ENCODE results near the gene SQSTM1. TPM values are rescaled to one million over a fixed set of nuclear protein-coding genes. Genes with fewer than 3 reads are reported as not detected.

The SQSTM1 gene
- total RNA-seq, 4 donors from 2014 or later = 408 to 463 (median 452) TPM

- TF ChIP-seq POLR2A (IDR thresholded peaks at IDR 0.05) (no peak), EP300 (IDR thresholded peaks at IDR 0.05) (no peak), CTCF (IDR thresholded peaks at IDR 0.05) (no peak)
- Histone ChIP-seq H3K27me3 (no peaks in the 10 kb centered on the region), H3K4me1 (peaks cover 0 to 51% (median 2%) of the 10 kb centered on the region in 4 donors), H3K4me3 (no peak overlapping the region), H3K9me3 (no peaks in the 10 kb centered on the region), H3K36me3 (peaks cover 12 to 97% (median 42%) of the 10 kb centered on the region in 3 donors), H3K27ac (no peak overlapping the region)
- 98% methylated on average over 7 of the region's 7 CpGs for WGBS, 2 donors
- DNase-seq (ENCODE audit: low spot score in 2 of 2) = no peak
Observed at GRCh38 chr5:179830818-179831468, 10.2 kb downstream of the SQSTM1 start.

- Histone ChIP-seq H3K36me3 (peaks cover 12 to 97% (median 50%) of the 10 kb centered on the region in 3 donors), H3K4me1 (peaks cover 0 to 51% (median 8%) of the 10 kb centered on the region in 4 donors), H3K27me3 (no peaks in the 10 kb centered on the region), H3K27ac (no peak overlapping the region), H3K4me3 (no peak overlapping the region), H3K9me3 (no peaks in the 10 kb centered on the region)
- no peak for TF ChIP-seq EP300 (IDR thresholded peaks at IDR 0.05)
- no peak for TF ChIP-seq POLR2A (IDR thresholded peaks at IDR 0.05)
- no peak for TF ChIP-seq CTCF (IDR thresholded peaks at IDR 0.05)
- no peak for DNase-seq (ENCODE audit: low spot score in 2 of 2)
- 92 to 93% methylated on average over 20 of the region's 20 CpGs for WGBS, 2 donors
Observed at GRCh38 chr5:179832039-179832745, 11.5 kb downstream of the SQSTM1 start.

- Histone ChIP-seq H3K36me3 (peaks cover 12 to 97% (median 53%) of the 10 kb centered on the region in 3 donors), H3K27ac (no peak overlapping the region)
Observed at GRCh38 chr5:179833056-179833708, 12.5 kb downstream of the SQSTM1 start.

GRCh38 chr5:179833709-179834070 is 13.0 kb downstream of the SQSTM1 start:
- H3K27ac ChIP-seq = no peak overlapping the region
- H3K9me3 ChIP-seq = no peaks in the 10 kb centered on the region
- 97 to 100% methylated on average over 3 of the region's 3 CpGs for WGBS, 2 donors
- TF ChIP-seq CTCF (IDR thresholded peaks at IDR 0.05) = no peak
- TF ChIP-seq EP300 (IDR thresholded peaks at IDR 0.05) = no peak
- TF ChIP-seq POLR2A (IDR thresholded peaks at IDR 0.05) = no peak
- H3K27me3 ChIP-seq = no peaks in the 10 kb centered on the region
- H3K36me3 ChIP-seq = peaks cover 12 to 97% (median 54%) of the 10 kb centered on the region in 3 donors
- no peak overlapping the region for H3K4me3 ChIP-seq
- no peak for DNase-seq (ENCODE audit: low spot score in 2 of 2)
- H3K4me1 ChIP-seq = peaks cover 0 to 40% (median 8%) of the 10 kb centered on the region in 4 donors

More at GRCh38 chr5:179833056-179833708, 12.5 kb downstream of the SQSTM1 start:
- peaks cover 0 to 43% (median 8%) of the 10 kb centered on the region in 4 donors for H3K4me1 ChIP-seq
- no peak overlapping the region for H3K4me3 ChIP-seq
- H3K9me3 ChIP-seq = no peaks in the 10 kb centered on the region
- no peak for TF ChIP-seq POLR2A (IDR thresholded peaks at IDR 0.05)
- no peak for TF ChIP-seq CTCF (IDR thresholded peaks at IDR 0.05)
- TF ChIP-seq EP300 (IDR thresholded peaks at IDR 0.05) = no peak
- no peaks in the 10 kb centered on the region for H3K27me3 ChIP-seq
- WGBS, 2 donors = 88 to 92% methylated on average over 22 to 23 of the region's 23 CpGs
- DNase-seq (ENCODE audit: low spot score in 2 of 2) = no peak

Measured in tibial nerve (tissue), 4 donors.